Astrocyte of the cerebellum (primary cell): Measurements from ENCODE around the gene ITPR3.

Source experiments
- DNase-seq: peaks from one replicate; pipeline ENCODE4 v3.0.0-alpha.2; 2011; ENCODE audit warnings: low read depth
- H3K4me3 ChIP-seq: 2 replicates; pipeline ENCODE4 v1.5.1; 2011; ENCODE audit warnings: mild to moderate bottlenecking, low read depth, low read length, moderate library complexity
- CTCF ChIP-seq: IDR thresholded peaks from 2 replicates; pipeline ENCODE4 v1.5.1; 2012; ENCODE audit warnings: low read length, low read depth, moderate library complexity, mild to moderate bottlenecking; ENCODE audit errors: missing control alignments
- in situ Hi-C: cut with HindIII; loops from 2 replicates; pipeline ENCODE4 v1.10.0; 2017; ENCODE audit warnings: low sequenced_read_pairs

ITPR3 gene

GRCh38 chr6:33692760-33693158 is 71.6 kb downstream of the ITPR3 start:
- no peak for TF ChIP-seq CTCF
- H3K4me3 ChIP-seq = no peak overlapping the region
- in situ Hi-C loops = no loop called here
- DNase-seq = no peak

GRCh38 chr6:33693186-33694105 is 72.3 kb downstream of the ITPR3 start:
- H3K4me3 ChIP-seq = no peak overlapping the region
- in situ Hi-C loops = no loop called here
- no peak for TF ChIP-seq CTCF
- no peak for DNase-seq

GRCh38 chr6:33694401-33694931 is 73.3 kb downstream of the ITPR3 start:
- no peak for DNase-seq
- no peak for TF ChIP-seq CTCF
- no peak overlapping the region for H3K4me3 ChIP-seq
- in situ Hi-C loops = no loop called here

GRCh38 chr6:33694977-33695376 is 73.9 kb downstream of the ITPR3 start:
- H3K4me3 ChIP-seq = no peak overlapping the region
- TF ChIP-seq CTCF = no peak
- DNase-seq = no peak
- in situ Hi-C loops = no loop called here

- in situ Hi-C loops = no loop called here
- no peak for TF ChIP-seq CTCF
- DNase-seq = no peak
- no peak overlapping the region for H3K4me3 ChIP-seq
Measured at GRCh38 chr6:33695451-33695887, 74.3 kb downstream of the ITPR3 start.

GRCh38 chr6:33696076-33696475 is 75.0 kb downstream of the ITPR3 start:
- in situ Hi-C loops = no loop called here
- no peak for DNase-seq
- H3K4me3 ChIP-seq = no peak overlapping the region
- TF ChIP-seq CTCF = no peak
